GM20000 (cell line): ENCODE measurements around the gene EYA2.

Source experiments
- DNase-seq: peaks from one replicate; pipeline ENCODE4 v3.0.0; 2012; ENCODE audit warnings: low spot score
- TF ChIP-seq, protein P1 (sequence below): IDR thresholded peaks from 2 replicates; pipeline ENCODE4 v1.5.1; 2012; ENCODE audit warnings: mild to moderate bottlenecking, control low read depth; ENCODE audit errors: extremely low read depth, missing control alignments

The EYA2 gene

GRCh38 chr20:46965477-46965876 is 70.8 kb downstream of the EYA2 start:
- DNase-seq: no peak
- TF ChIP-seq, protein P1, sequence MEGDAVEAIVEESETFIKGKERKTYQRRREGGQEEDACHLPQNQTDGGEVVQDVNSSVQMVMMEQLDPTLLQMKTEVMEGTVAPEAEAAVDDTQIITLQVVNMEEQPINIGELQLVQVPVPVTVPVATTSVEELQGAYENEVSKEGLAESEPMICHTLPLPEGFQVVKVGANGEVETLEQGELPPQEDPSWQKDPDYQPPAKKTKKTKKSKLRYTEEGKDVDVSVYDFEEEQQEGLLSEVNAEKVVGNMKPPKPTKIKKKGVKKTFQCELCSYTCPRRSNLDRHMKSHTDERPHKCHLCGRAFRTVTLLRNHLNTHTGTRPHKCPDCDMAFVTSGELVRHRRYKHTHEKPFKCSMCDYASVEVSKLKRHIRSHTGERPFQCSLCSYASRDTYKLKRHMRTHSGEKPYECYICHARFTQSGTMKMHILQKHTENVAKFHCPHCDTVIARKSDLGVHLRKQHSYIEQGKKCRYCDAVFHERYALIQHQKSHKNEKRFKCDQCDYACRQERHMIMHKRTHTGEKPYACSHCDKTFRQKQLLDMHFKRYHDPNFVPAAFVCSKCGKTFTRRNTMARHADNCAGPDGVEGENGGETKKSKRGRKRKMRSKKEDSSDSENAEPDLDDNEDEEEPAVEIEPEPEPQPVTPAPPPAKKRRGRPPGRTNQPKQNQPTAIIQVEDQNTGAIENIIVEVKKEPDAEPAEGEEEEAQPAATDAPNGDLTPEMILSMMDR: no peak

GRCh38 chr20:46967646-46968045 is 73.0 kb downstream of the EYA2 start:
- no peak for DNase-seq
- TF ChIP-seq, protein P1: no peak

DNA sequence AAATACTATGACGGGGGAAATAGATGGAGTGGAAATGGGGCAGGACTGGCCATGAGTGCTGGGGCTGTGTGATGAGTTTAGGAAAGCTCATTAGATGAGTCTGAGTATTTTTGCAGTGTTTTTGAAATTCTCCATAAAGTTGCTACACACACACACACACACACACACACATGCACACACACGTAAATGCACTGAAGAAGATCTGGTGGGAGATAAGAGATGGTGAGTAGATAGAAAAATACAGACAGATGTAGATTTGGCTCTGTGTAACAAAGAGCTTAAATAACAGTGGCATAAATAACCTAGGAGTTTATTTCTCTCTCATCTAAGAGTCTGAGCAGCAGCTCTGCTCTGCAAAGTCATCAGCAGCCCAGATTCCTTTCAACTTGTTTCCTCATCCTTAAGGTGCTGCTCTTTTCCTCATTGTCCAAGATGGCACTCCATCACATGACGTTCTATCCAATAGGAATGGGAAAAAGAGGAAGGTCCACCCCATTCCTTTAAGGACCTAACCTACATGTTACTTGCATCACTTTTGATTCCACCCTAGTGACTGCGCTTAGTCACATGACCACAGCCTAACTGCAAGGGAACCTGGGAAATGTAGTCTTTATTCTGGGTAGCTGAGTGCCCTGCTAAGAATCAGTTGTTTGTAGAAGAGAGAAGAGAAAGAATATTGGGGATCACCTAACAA is 76.4 kb downstream of the EYA2 start:
- DNase-seq: no peak
- TF ChIP-seq, protein P1: no peak

- DNase-seq: no peak
- TF ChIP-seq, protein P1: no peak
Observed at GRCh38 chr20:46973766-46974165, 79.1 kb downstream of the EYA2 start.

GRCh38 chr20:46974669-46975434 is 80.2 kb downstream of the EYA2 start:
- TF ChIP-seq, protein P1: no peak
- no peak for DNase-seq

DNA sequence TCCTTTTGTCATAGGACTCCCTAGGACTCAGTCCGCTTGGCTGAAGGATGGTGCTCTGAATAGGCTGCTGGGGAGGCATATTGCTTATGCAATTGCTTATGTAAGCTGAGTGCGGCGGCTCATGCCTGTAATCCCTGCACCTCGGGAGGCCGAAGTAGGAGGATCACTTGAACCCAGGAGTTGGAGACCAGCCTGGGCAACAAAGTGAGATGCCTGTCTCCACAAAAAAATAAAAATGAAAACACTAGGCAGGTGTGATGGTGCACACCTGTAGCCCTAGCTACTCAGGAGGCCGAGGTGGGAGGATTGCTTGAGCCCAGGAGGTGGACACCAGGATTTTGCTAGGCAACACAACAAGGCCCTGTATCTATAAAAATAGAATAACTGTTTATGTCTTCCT is 81.3 kb downstream of the EYA2 start:
- TF ChIP-seq, protein P1: no peak
- no peak for DNase-seq

DNA sequence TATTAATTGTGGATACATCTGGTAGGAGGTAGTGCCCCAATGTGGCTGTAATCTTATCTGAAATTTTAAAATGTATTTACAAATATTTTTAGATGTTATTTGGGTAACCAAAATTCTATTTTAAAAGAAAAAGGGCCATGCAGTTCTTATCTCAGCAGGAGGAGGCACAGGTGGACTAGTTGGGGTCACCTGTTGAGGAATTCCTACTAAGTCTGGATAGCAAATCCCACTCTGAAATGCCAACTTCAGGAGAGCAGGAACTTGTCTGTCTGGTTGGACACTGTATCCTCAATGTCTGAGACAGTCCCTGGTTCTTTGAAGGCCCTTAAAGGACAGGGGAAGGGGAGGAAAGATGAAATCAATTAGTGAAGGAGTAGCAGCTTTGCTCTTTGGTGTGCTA is 82.6 kb downstream of the EYA2 start:
- TF ChIP-seq, protein P1: no peak
- no peak for DNase-seq
